Measurements from ENCODE around the gene ST6GALNAC4.

DNA sequence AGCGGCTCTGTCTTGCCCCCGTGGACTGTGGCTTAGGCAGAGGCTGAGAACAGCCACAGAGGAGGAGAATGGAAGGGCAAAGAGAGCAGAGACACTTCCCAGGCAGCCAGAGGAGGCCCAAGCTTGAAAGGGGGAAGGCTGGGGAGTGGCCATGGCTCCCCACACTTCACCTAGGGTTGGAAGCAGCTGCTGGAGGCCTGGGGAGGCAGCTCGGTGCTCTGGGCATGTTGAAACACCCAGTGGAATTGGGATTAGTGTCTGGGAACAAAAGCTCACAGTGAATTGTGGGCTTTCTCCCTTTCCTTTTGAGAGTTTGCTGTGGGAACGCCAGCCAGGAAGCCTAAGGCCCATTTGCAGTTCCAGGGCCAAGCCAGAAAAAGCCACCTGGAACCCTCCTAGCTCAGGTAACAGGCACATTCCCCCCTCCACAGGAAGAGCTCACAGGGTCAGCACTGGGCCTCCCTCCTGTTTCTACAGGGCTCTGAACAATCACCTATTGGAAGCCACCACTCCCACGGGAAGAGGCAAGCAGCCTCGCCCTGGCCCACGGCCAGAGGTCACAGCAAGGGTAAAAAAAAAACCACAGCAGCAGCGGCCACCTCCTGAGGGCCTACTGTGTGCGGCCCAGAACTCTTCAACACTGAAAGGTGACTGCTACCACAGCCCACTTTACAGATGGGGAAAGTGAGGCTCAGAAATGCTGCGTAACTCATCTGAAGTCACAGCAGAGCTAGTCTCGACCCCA, 43.7 kb upstream of the ST6GALNAC4 start:
- TF ChIP-seq EZH2 (IDR thresholded peaks at IDR 0.05; ENCODE audit: low read length), result no peak
- TF ChIP-seq, protein P1, sequence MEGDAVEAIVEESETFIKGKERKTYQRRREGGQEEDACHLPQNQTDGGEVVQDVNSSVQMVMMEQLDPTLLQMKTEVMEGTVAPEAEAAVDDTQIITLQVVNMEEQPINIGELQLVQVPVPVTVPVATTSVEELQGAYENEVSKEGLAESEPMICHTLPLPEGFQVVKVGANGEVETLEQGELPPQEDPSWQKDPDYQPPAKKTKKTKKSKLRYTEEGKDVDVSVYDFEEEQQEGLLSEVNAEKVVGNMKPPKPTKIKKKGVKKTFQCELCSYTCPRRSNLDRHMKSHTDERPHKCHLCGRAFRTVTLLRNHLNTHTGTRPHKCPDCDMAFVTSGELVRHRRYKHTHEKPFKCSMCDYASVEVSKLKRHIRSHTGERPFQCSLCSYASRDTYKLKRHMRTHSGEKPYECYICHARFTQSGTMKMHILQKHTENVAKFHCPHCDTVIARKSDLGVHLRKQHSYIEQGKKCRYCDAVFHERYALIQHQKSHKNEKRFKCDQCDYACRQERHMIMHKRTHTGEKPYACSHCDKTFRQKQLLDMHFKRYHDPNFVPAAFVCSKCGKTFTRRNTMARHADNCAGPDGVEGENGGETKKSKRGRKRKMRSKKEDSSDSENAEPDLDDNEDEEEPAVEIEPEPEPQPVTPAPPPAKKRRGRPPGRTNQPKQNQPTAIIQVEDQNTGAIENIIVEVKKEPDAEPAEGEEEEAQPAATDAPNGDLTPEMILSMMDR (optimal IDR thresholded peaks at IDR 0.05 in 1 of 3, IDR thresholded peaks at IDR 0.05 in 1 of 3, conservative IDR thresholded peaks at IDR 0.05 in 1 of 3; ENCODE audit: extremely low read depth in 1 of 3, insufficient read depth in 2 of 3, low read length in 3 of 3), result no peak
